ENCODE data around the gene TPD52L2. TPM values are rescaled to one million over a fixed set of nuclear protein-coding genes. Genes with fewer than 3 reads are reported as not detected.

Gene TPD52L2
- total RNA-seq, 2 experiments from 2014 or later: 43.1 to 44.6 TPM

GRCh38 chr20:63881451-63882226 lies 16.6 kb downstream of the TPD52L2 start:
- Mint-ChIP-seq H3K4me1 (ENCODE audit: low read depth) (no peaks in the 10 kb centered on the region), H3K9me3 (no peaks in the 10 kb centered on the region)

GRCh38 chr20:63882257-63883200 lies 17.5 kb downstream of the TPD52L2 start:
- POLR2A ChIA-PET: interaction anchor here (0.6 to 2.0 kb wide), 4 partner anchors 10 to 100 kb away, joined by 3 to 6 read pairs (median 4); no protein-coding TSS in a partner anchor
- intact Hi-C loops (cut with micrococcal nuclease): no loop called here
- Mint-ChIP-seq H3K27me3 (no peaks in the 10 kb centered on the region), H3K4me3 (no peak overlapping the region), H3K4me1 (ENCODE audit: low read depth) (no peaks in the 10 kb centered on the region), H3K9me3 (no peaks in the 10 kb centered on the region), H3K27ac (no peak overlapping the region), H3K36me3 (ENCODE audit: low read depth) (peaks cover 10% of the 10 kb centered on the region)
- no peak for TF ChIP-seq CTCF (IDR thresholded peaks at IDR 0.05)
- ATAC-seq: no peak
- CTCF ChIA-PET: no interaction called here
- DNase-seq: no peak

More at GRCh38 chr20:63881451-63882226, 16.6 kb downstream of the TPD52L2 start:
- H3K27ac Mint-ChIP-seq: no peak overlapping the region
- POLR2A ChIA-PET: interaction anchor here (0.9 to 2.0 kb wide), 2 partner anchors 12 to 101 kb away, joined by 4 to 6 read pairs; no protein-coding TSS in a partner anchor
- H3K27me3 Mint-ChIP-seq: no peaks in the 10 kb centered on the region
- DNase-seq (no peak), ATAC-seq (no peak)
- no peak for TF ChIP-seq CTCF (IDR thresholded peaks at IDR 0.05)
- H3K36me3 Mint-ChIP-seq (ENCODE audit: low read depth): peaks cover 13% of the 10 kb centered on the region
- CTCF ChIA-PET: no interaction called here
- no peak overlapping the region for H3K4me3 Mint-ChIP-seq
- intact Hi-C loops (cut with micrococcal nuclease): no loop called here

GRCh38 chr20:63883201-63883593 lies 18.1 kb downstream of the TPD52L2 start:
- intact Hi-C loops (cut with micrococcal nuclease): no loop called here
- Mint-ChIP-seq H3K4me3 (no peak overlapping the region), H3K9me3 (no peaks in the 10 kb centered on the region), H3K4me1 (ENCODE audit: low read depth) (no peaks in the 10 kb centered on the region), H3K27me3 (no peaks in the 10 kb centered on the region), H3K36me3 (ENCODE audit: low read depth) (peaks cover 7% of the 10 kb centered on the region), H3K27ac (no peak overlapping the region)
- DNase-seq: no peak
- TF ChIP-seq CTCF (IDR thresholded peaks at IDR 0.05): no peak
- POLR2A ChIA-PET: interaction anchor here (2.0 kb wide), 1 partner anchor 11 kb away, joined by 6 read pairs; no protein-coding TSS in a partner anchor
- CTCF ChIA-PET: no interaction called here
- no peak for ATAC-seq

- ATAC-seq (peak; percentile 30), DNase-seq (peak; percentile 27)
- Mint-ChIP-seq H3K9me3 (no peaks in the 10 kb centered on the region), H3K27me3 (no peaks in the 10 kb centered on the region), H3K4me3 (no peak overlapping the region), H3K4me1 (ENCODE audit: low read depth) (no peaks in the 10 kb centered on the region), H3K27ac (no peak overlapping the region), H3K36me3 (ENCODE audit: low read depth) (peaks cover 10% of the 10 kb centered on the region)
- CTCF ChIA-PET: no interaction called here
- POLR2A ChIA-PET: interaction anchor here (0.6 to 1.6 kb wide), 3 partner anchors 10 to 72 kb away, joined by 3 to 5 read pairs (median 4); partner anchors contain the start of gene DNAJC5
- intact Hi-C loops (cut with micrococcal nuclease): no loop called here
- no peak for TF ChIP-seq CTCF (IDR thresholded peaks at IDR 0.05)
Observed at GRCh38 chr20:63884506-63885263, 19.6 kb downstream of the TPD52L2 start.
